Measurements from ENCODE around the gene B3GALT5.

GRCh38 chr21:39580744-39581143 lies 32.0 kb upstream of the B3GALT5 start:
- no peak for TF ChIP-seq CTCF (IDR thresholded peaks at IDR 0.05; ENCODE audit: low read length)
- no peak for TF ChIP-seq EZH2phosphoT487 (IDR thresholded peaks at IDR 0.05; ENCODE audit: low read length)
- TF ChIP-seq EZH2 (optimal IDR thresholded peaks at IDR 0.05; ENCODE audit: low read depth, low read length) = no peak

Measured in MM.1S (cell line).